ENCODE data around the gene MYADM. TPM values are rescaled to one million over a fixed set of nuclear protein-coding genes. Genes with fewer than 3 reads are reported as not detected.
A peak's percentile ranks its signal among the peaks of the same experiment; 100 is the strongest.

MYADM gene
- total RNA-seq, 2 experiments from 2014 or later, result 40.3 to 45.5 TPM

- intact Hi-C loops (cut with micrococcal nuclease), result loop anchor here (1.0 to 5.0 kb wide), 3 partner anchors 10 to 37 kb away; no protein-coding TSS in a partner anchor
- Mint-ChIP-seq H3K4me3 (no peak overlapping the region), H3K9me3 (no peaks in the 10 kb centered on the region), H3K27ac (no peak overlapping the region), H3K27me3 (peaks cover 13% of the 10 kb centered on the region), H3K4me1 (ENCODE audit: low read depth) (peaks cover 37% of the 10 kb centered on the region), H3K36me3 (peaks cover 3% of the 10 kb centered on the region)
- peak; percentile 87 for DNase-seq
- ChIA-PET CTCF (no interaction called here), POLR2A (interaction anchor here (0.7 to 1.2 kb wide), 2 partner anchors 11 to 13 kb away, joined by 4 to 7 read pairs; partner anchors contain the start of gene MYADM)
Measured at GRCh38 chr19:53879140-53880081, 11.7 kb downstream of the MYADM start.

- H3K4me1 Mint-ChIP-seq (ENCODE audit: low read depth), result peaks cover 28% of the 10 kb centered on the region
- POLR2A ChIA-PET, result no interaction called here
- intact Hi-C loops (cut with micrococcal nuclease), result loop anchor here (2.0 to 5.0 kb wide), 2 partner anchors 28 to 39 kb away; no protein-coding TSS in a partner anchor
Measured at GRCh38 chr19:53880711-53881481, 13.2 kb downstream of the MYADM start.

GRCh38 chr19:53881482-53882390, 14.1 kb downstream of the MYADM start, which contains the start of gene PRKCG:
Gene PRKCG, plus strand, starts transcription at chr19:53882197. Its CDS starts 298 bp downstream, at chr19:53882495.
- Mint-ChIP-seq H3K27me3 (peaks cover 23% of the 10 kb centered on the region), H3K36me3 (peaks cover 1% of the 10 kb centered on the region), H3K4me3 (no peak within 1 kb of the TSS), H3K27ac (no peak within 1 kb of the TSS), H3K4me1 (ENCODE audit: low read depth) (peaks cover 24% of the 10 kb centered on the region), H3K9me3 (no peaks in the 10 kb centered on the region)
- ChIA-PET POLR2A (no interaction called here), CTCF (interaction anchor here (0.7 to 1.2 kb wide), 5 partner anchors 11 to 148 kb away, joined by 3 to 6 read pairs (median 3); no protein-coding TSS in a partner anchor)
- peak; percentile 63 for DNase-seq
- intact Hi-C loops (cut with micrococcal nuclease), result loop anchor here (2.0 to 5.0 kb wide), 2 partner anchors 29 to 39 kb away; no protein-coding TSS in a partner anchor

More at GRCh38 chr19:53880711-53881481, 13.2 kb downstream of the MYADM start:
- CTCF ChIA-PET, result interaction anchor here (1.1 to 1.2 kb wide), 2 partner anchors 10 to 88 kb away, joined by 3 to 6 read pairs; no protein-coding TSS in a partner anchor
- DNase-seq, result no peak
- no peak overlapping the region for H3K4me3 Mint-ChIP-seq
- H3K36me3 Mint-ChIP-seq, result peaks cover 1% of the 10 kb centered on the region
- peaks cover 21% of the 10 kb centered on the region for H3K27me3 Mint-ChIP-seq
- no peaks in the 10 kb centered on the region for H3K9me3 Mint-ChIP-seq
- no peak overlapping the region for H3K27ac Mint-ChIP-seq

GRCh38 chr19:53882391-53883050, 14.8 kb downstream of the MYADM start:
- no peak overlapping the region for H3K4me3 Mint-ChIP-seq
- POLR2A ChIA-PET, result no interaction called here

GRCh38 chr19:53883231-53883661, 15.6 kb downstream of the MYADM start:
- ChIA-PET POLR2A (interaction anchor here (0.6 kb wide), 1 partner anchor 62 kb away, joined by 4 read pairs; no protein-coding TSS in a partner anchor), CTCF (no interaction called here)
- H3K36me3 Mint-ChIP-seq, result no peaks in the 10 kb centered on the region
- H3K27ac Mint-ChIP-seq, result no peak overlapping the region
- H3K4me1 Mint-ChIP-seq (ENCODE audit: low read depth), result peaks cover 13% of the 10 kb centered on the region
- no peak overlapping the region for H3K4me3 Mint-ChIP-seq
- peaks cover 23% of the 10 kb centered on the region for H3K27me3 Mint-ChIP-seq
- intact Hi-C loops (cut with micrococcal nuclease), result loop anchor here (5.0 kb wide), 1 partner anchor 41 kb away; no protein-coding TSS in a partner anchor
- H3K9me3 Mint-ChIP-seq, result no peaks in the 10 kb centered on the region
- no peak for DNase-seq

More at GRCh38 chr19:53882391-53883050, 14.8 kb downstream of the MYADM start:
- Mint-ChIP-seq H3K9me3 (no peaks in the 10 kb centered on the region), H3K27ac (no peak overlapping the region), H3K36me3 (no peaks in the 10 kb centered on the region), H3K27me3 (peaks cover 23% of the 10 kb centered on the region), H3K4me1 (ENCODE audit: low read depth) (peaks cover 16% of the 10 kb centered on the region)
- CTCF ChIA-PET, result interaction anchor here (1.0 to 1.2 kb wide), 3 partner anchors 11 to 148 kb away, joined by 3 to 6 read pairs (median 4); no protein-coding TSS in a partner anchor
- intact Hi-C loops (cut with micrococcal nuclease), result loop anchor here (5.0 kb wide), 1 partner anchor 40 kb away; no protein-coding TSS in a partner anchor
- no peak for DNase-seq

- Mint-ChIP-seq H3K27ac (no peak overlapping the region), H3K4me3 (no peak overlapping the region)
- intact Hi-C loops (cut with micrococcal nuclease), result loop anchor here (5.0 kb wide), 1 partner anchor 41 kb away; no protein-coding TSS in a partner anchor
Measured at GRCh38 chr19:53883741-53884140, 16.1 kb downstream of the MYADM start.

GRCh38 chr19:53884256-53884655, 16.6 kb downstream of the MYADM start:
- H3K4me3 Mint-ChIP-seq, result no peak overlapping the region
- no peaks in the 10 kb centered on the region for H3K9me3 Mint-ChIP-seq
- peaks cover 23% of the 10 kb centered on the region for H3K27me3 Mint-ChIP-seq
- H3K27ac Mint-ChIP-seq, result no peak overlapping the region
- POLR2A ChIA-PET, result interaction anchor here (1.0 kb wide), 1 partner anchor 10 kb away, joined by 3 read pairs; no protein-coding TSS in a partner anchor
- no peak for DNase-seq
- no peaks in the 10 kb centered on the region for H3K36me3 Mint-ChIP-seq
- peaks cover 6% of the 10 kb centered on the region for H3K4me1 Mint-ChIP-seq (ENCODE audit: low read depth)
- intact Hi-C loops (cut with micrococcal nuclease), result loop anchor here (5.0 kb wide), 1 partner anchor 42 kb away; no protein-coding TSS in a partner anchor
- CTCF ChIA-PET, result no interaction called here

More at GRCh38 chr19:53883741-53884140, 16.1 kb downstream of the MYADM start:
- Mint-ChIP-seq H3K4me1 (ENCODE audit: low read depth) (peaks cover 10% of the 10 kb centered on the region), H3K27me3 (peaks cover 23% of the 10 kb centered on the region), H3K9me3 (no peaks in the 10 kb centered on the region), H3K36me3 (no peaks in the 10 kb centered on the region)
- ChIA-PET POLR2A (interaction anchor here (0.6 kb wide), 1 partner anchor 61 kb away, joined by 4 read pairs; no protein-coding TSS in a partner anchor), CTCF (no interaction called here)
- DNase-seq, result no peak

- no peaks in the 10 kb centered on the region for H3K36me3 Mint-ChIP-seq
- peaks cover 23% of the 10 kb centered on the region for H3K27me3 Mint-ChIP-seq
- no peaks in the 10 kb centered on the region for H3K9me3 Mint-ChIP-seq
- H3K4me3 Mint-ChIP-seq, result no peak overlapping the region
- ChIA-PET CTCF (interaction anchor here (1.3 kb wide), 1 partner anchor 22 kb away, joined by 3 read pairs; no protein-coding TSS in a partner anchor), POLR2A (interaction anchor here (1.0 kb wide), 1 partner anchor 11 kb away, joined by 3 read pairs; no protein-coding TSS in a partner anchor)
- H3K4me1 Mint-ChIP-seq (ENCODE audit: low read depth), result peaks cover 7% of the 10 kb centered on the region
- DNase-seq, result no peak
- H3K27ac Mint-ChIP-seq, result no peak overlapping the region
- intact Hi-C loops (cut with micrococcal nuclease), result no loop called here
Measured at GRCh38 chr19:53885036-53885435, 17.4 kb downstream of the MYADM start.

GRCh38 chr19:53892301-53892980, 24.8 kb downstream of the MYADM start:
- Mint-ChIP-seq H3K4me3 (no peak overlapping the region), H3K36me3 (no peaks in the 10 kb centered on the region), H3K4me1 (ENCODE audit: low read depth) (peaks cover 3% of the 10 kb centered on the region), H3K9me3 (no peaks in the 10 kb centered on the region), H3K27ac (no peak overlapping the region), H3K27me3 (peaks cover 37% of the 10 kb centered on the region)
- intact Hi-C loops (cut with micrococcal nuclease), result no loop called here
- DNase-seq, result no peak
- ChIA-PET POLR2A (no interaction called here), CTCF (no interaction called here)

GRCh38 chr19:53892981-53893325, 25.3 kb downstream of the MYADM start:
- Mint-ChIP-seq H3K27ac (no peak overlapping the region), H3K4me1 (ENCODE audit: low read depth) (peaks cover 3% of the 10 kb centered on the region), H3K27me3 (peaks cover 41% of the 10 kb centered on the region), H3K4me3 (no peak overlapping the region), H3K36me3 (no peaks in the 10 kb centered on the region), H3K9me3 (no peaks in the 10 kb centered on the region)
- CTCF ChIA-PET, result no interaction called here
- intact Hi-C loops (cut with micrococcal nuclease), result no loop called here
- DNase-seq, result no peak
- POLR2A ChIA-PET, result no interaction called here

Data from activated CD4-positive, alpha-beta memory T cell treated with anti-CD3 and anti-CD28 coated beads for 36 hours (primary cell).